Gastroesophageal sphincter (tissue), 3 donors: ENCODE measurements around the gene THOC3.
"Not testable (repeated sequence)": the region's sequence is repeated elsewhere in the genome, so short reads cannot be mapped to it uniquely, and the experiment has no call there.

Source experiments
- POLR2AphosphoS5 ChIP-seq: sonication (generic); formaldehyde crosslinking; IDR thresholded peaks from one replicate; pipeline ENCODE4 v1.6.1; 2017; ENCODE audit warnings: antibody characterized with exemption
- TF ChIP-seq, protein P1 (sequence below), 4 experiments: fragments of 200-600 bp in 2 of 4; fragments of 450-650 bp in 2 of 4; sonication (generic) in 1 of 4; IDR thresholded peaks; one replicate each; pipeline ENCODE4 v1.5.1; 2017 to 2019; ENCODE audit warnings: antibody characterized with exemption in 4 of 4, mild to moderate bottlenecking in 2 of 4, moderate library complexity in 2 of 4

DNA sequence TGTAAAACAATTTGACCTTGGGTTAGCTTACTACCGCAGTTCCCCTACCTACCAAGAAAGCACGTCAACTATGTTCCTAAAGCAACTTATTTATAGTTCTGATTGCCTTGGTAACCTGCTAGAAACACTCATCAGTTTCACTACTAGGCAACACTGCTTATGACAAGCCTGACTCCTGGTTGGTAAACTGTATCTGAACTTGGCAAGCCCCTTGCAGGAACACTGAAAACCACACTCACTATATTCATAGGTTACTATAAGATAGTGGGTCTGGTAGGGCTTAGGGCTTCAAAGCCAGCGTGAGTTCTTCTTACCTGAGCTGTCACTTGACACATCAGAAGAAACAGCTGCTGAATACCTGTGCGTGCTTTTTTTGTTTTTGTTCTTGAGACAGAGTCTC is 49.2 kb upstream of the THOC3 start:
- TF ChIP-seq POLR2AphosphoS5, result not testable (repeated sequence)
- TF ChIP-seq, protein P1, sequence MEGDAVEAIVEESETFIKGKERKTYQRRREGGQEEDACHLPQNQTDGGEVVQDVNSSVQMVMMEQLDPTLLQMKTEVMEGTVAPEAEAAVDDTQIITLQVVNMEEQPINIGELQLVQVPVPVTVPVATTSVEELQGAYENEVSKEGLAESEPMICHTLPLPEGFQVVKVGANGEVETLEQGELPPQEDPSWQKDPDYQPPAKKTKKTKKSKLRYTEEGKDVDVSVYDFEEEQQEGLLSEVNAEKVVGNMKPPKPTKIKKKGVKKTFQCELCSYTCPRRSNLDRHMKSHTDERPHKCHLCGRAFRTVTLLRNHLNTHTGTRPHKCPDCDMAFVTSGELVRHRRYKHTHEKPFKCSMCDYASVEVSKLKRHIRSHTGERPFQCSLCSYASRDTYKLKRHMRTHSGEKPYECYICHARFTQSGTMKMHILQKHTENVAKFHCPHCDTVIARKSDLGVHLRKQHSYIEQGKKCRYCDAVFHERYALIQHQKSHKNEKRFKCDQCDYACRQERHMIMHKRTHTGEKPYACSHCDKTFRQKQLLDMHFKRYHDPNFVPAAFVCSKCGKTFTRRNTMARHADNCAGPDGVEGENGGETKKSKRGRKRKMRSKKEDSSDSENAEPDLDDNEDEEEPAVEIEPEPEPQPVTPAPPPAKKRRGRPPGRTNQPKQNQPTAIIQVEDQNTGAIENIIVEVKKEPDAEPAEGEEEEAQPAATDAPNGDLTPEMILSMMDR (IDR thresholded peaks at IDR 0.05), result not testable (repeated sequence)
